OCI-LY7 (cell line): Measurements from ENCODE around the gene SPINT1. TPM values are rescaled to one million over a fixed set of nuclear protein-coding genes. Genes with fewer than 3 reads are reported as not detected.

Experiments used
- BruUV-seq: library from RNA; stranded (reverse); fragments of 400-500 nt; replicated peaks from 2 replicates; lab custom pipeline; 2021; lab: Mats Ljungman, UMichigan
- CTCF ChIA-PET: fragments of 300-600 bp; sonication (Branson Sonifier 250); formaldehyde crosslinking; loops from one replicate; lab custom pipeline; 2022; ENCODE audit warnings: antibody characterized with exemption; ENCODE audit not compliant: unreplicated experiment; lab: Charles Lee
- POLR2A ChIA-PET: fragments of 300-600 bp; sonication (Branson Sonifier 250); formaldehyde crosslinking; loops from one replicate; lab custom pipeline; 2022; ENCODE audit warnings: antibody characterized with exemption; lab: Charles Lee
- DNase-seq: peaks from one replicate; pipeline ENCODE4 v3.0.0-alpha.2; 2015; ENCODE audit warnings: low spot score
- H2AFZ ChIP-seq: fragments of 200-600 bp; sonication (generic), shearing (Covaris generic); 2 replicates; pipeline ENCODE4 v1.6.1; 2014; ENCODE audit warnings: mild to moderate bottlenecking, antibody characterized with exemption, low read length, moderate library complexity
- H3K27ac ChIP-seq: fragments of 200-600 bp; sonication (generic); 2 replicates; pipeline ENCODE4 v1.5.1; 2014; ENCODE audit warnings: mixed run types, low read depth, mild to moderate bottlenecking, moderate library complexity, low read length, inconsistent platforms; ENCODE audit not compliant: poor library complexity, severe bottlenecking
- H3K36me3 ChIP-seq: fragments of 200-600 bp; sonication (generic); 2 replicates; pipeline ENCODE4 v1.6.1; 2014; ENCODE audit warnings: mild to moderate bottlenecking, antibody characterized with exemption, low read length, moderate library complexity, mixed read lengths; ENCODE audit not compliant: insufficient read depth
- H3K4me1 ChIP-seq: fragments of 200-600 bp; sonication (generic); 2 replicates; pipeline ENCODE4 v1.5.1; 2014; ENCODE audit warnings: mild to moderate bottlenecking, low read length; ENCODE audit not compliant: insufficient read depth, poor library complexity, severe bottlenecking
- H3K4me2 ChIP-seq: fragments of 200-600 bp; sonication (generic); 2 replicates; pipeline ENCODE4 v1.6.1; 2014; ENCODE audit warnings: mild to moderate bottlenecking, low read length
- H3K4me3 ChIP-seq: fragments of 200-600 bp; sonication (generic); 2 replicates; pipeline ENCODE4 v1.5.1; 2014; ENCODE audit warnings: mild to moderate bottlenecking, low read depth, low read length; ENCODE audit not compliant: poor library complexity, severe bottlenecking
- H3K79me2 ChIP-seq: fragments of 200-600 bp; sonication (generic); 2 replicates; pipeline ENCODE4 v1.6.1; 2016; ENCODE audit warnings: low read depth, mild to moderate bottlenecking, low read length, moderate library complexity, mixed read lengths; ENCODE audit not compliant: insufficient read depth
- H3K9me2 ChIP-seq: fragments of 200-600 bp; sonication (generic); 2 replicates; pipeline ENCODE4 v1.6.1; 2016; ENCODE audit warnings: mild to moderate bottlenecking, low read length, mixed read lengths; ENCODE audit not compliant: insufficient read depth
- H3K9me3 ChIP-seq: fragments of 200-600 bp; sonication (generic); 2 replicates; pipeline ENCODE4 v1.6.1; 2014; ENCODE audit warnings: mild to moderate bottlenecking, mixed run types, low read length, mixed read lengths
- H4K20me1 ChIP-seq: fragments of 200-600 bp; sonication (generic); 2 replicates; pipeline ENCODE4 v1.6.1; 2014; ENCODE audit warnings: mild to moderate bottlenecking, antibody characterized with exemption, low read length, moderate library complexity, mixed read lengths; ENCODE audit not compliant: insufficient read depth
- EZH2phosphoT487 ChIP-seq: fragments of 200-600 bp; sonication (generic); IDR thresholded peaks from 2 replicates; pipeline ENCODE4 v1.6.1; 2018; ENCODE audit warnings: low read depth, borderline replicate concordance, mild to moderate bottlenecking, mixed run types, antibody characterized with exemption, low read length, moderate library complexity, mixed read lengths
- intact Hi-C: fragments of 100-400 bp; cut with micrococcal nuclease; formaldehyde crosslinking; loops from one replicate; pipeline ENCODE4 v1.10.0; 2022; ENCODE audit not compliant: unreplicated experiment
- total RNA-seq, 2 experiments: library from RNA; depleted of rRNA in 1 of 2; stranded (reverse); fragments of >200 nt in 1 of 2; shearing (Covaris generic) in 1 of 2; gene quantifications; 2 replicates each; pipeline ENCODE4 v1.2.3, GENCODE V29; 2014 to 2022
- TF ChIP-seq, protein P1 (sequence below): fragments of 200-600 bp; sonication (generic); conservative IDR thresholded peaks from 2 replicates; pipeline ENCODE4 v1.5.1; 2014; ENCODE audit warnings: mild to moderate bottlenecking, antibody characterized with exemption, low read length, moderate library complexity, mixed read lengths

The SPINT1 gene
- total RNA-seq, 2 experiments from 2014 or later = 2.4 TPM; not detected in 1

DNA sequence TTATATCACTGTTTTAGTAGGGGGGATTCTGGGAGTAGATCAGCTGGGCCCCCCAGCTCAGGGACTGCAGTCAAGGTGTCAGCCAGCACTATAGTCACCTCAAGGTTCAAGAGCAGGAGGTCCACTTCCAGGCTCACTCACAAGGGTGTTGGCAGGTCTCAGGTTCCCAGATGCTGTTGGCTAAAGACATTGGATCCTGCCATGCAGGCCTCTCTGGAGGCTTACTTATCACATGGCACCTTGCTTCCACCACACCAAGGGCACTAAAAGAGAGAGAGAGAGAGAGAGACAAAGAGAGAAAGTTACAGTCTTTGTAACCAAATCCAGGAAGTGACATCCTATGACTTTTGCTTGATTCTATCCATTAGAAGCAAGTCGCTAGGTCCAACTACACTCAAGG lies 7.8 kb upstream of the SPINT1 start:
- no TSS peak for BruUV-seq
- TF ChIP-seq EZH2phosphoT487 = no peak
- TF ChIP-seq, protein P1, sequence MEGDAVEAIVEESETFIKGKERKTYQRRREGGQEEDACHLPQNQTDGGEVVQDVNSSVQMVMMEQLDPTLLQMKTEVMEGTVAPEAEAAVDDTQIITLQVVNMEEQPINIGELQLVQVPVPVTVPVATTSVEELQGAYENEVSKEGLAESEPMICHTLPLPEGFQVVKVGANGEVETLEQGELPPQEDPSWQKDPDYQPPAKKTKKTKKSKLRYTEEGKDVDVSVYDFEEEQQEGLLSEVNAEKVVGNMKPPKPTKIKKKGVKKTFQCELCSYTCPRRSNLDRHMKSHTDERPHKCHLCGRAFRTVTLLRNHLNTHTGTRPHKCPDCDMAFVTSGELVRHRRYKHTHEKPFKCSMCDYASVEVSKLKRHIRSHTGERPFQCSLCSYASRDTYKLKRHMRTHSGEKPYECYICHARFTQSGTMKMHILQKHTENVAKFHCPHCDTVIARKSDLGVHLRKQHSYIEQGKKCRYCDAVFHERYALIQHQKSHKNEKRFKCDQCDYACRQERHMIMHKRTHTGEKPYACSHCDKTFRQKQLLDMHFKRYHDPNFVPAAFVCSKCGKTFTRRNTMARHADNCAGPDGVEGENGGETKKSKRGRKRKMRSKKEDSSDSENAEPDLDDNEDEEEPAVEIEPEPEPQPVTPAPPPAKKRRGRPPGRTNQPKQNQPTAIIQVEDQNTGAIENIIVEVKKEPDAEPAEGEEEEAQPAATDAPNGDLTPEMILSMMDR = no peak
- Histone ChIP-seq H3K79me2 (no peaks in the 10 kb centered on the region), H3K4me2 (no peak overlapping the region), H3K36me3 (no peaks in the 10 kb centered on the region), H3K9me2 (no peaks in the 10 kb centered on the region), H4K20me1 (no peaks in the 10 kb centered on the region), H3K27ac (no peak overlapping the region), H3K4me3 (no peak overlapping the region), H3K9me3 (no peaks in the 10 kb centered on the region), H3K4me1 (no peaks in the 10 kb centered on the region), H2AFZ (no peak overlapping the region)
- CTCF ChIA-PET = no interaction called here
- POLR2A ChIA-PET = no interaction called here
- intact Hi-C loops = no loop called here
- no peak for DNase-seq

- no peaks in the 10 kb centered on the region for H3K9me2 ChIP-seq
- intact Hi-C loops = no loop called here
- H3K4me2 ChIP-seq = no peak overlapping the region
- H3K36me3 ChIP-seq = no peaks in the 10 kb centered on the region
- no peak for DNase-seq
- H4K20me1 ChIP-seq = no peaks in the 10 kb centered on the region
- H3K79me2 ChIP-seq = no peaks in the 10 kb centered on the region
- no peak overlapping the region for H3K4me3 ChIP-seq
- POLR2A ChIA-PET = no interaction called here
- CTCF ChIA-PET = no interaction called here
- no peaks in the 10 kb centered on the region for H3K4me1 ChIP-seq
- H3K9me3 ChIP-seq = no peaks in the 10 kb centered on the region
- no peak overlapping the region for H3K27ac ChIP-seq
- no peak for TF ChIP-seq EZH2phosphoT487
- TF ChIP-seq, protein P1 = no peak
- H2AFZ ChIP-seq = no peak overlapping the region
- BruUV-seq = no TSS peak
Measured at GRCh38 chr15:40838756-40839155, 5.1 kb upstream of the SPINT1 start.

GRCh38 chr15:40841741-40842140 lies 2.1 kb upstream of the SPINT1 start:
- no peak for DNase-seq
- Histone ChIP-seq H4K20me1 (no peaks in the 10 kb centered on the region), H2AFZ (no peak overlapping the region), H3K79me2 (no peaks in the 10 kb centered on the region), H3K4me1 (peaks cover 12% of the 10 kb centered on the region), H3K27ac (no peak overlapping the region), H3K36me3 (no peaks in the 10 kb centered on the region), H3K9me2 (no peaks in the 10 kb centered on the region), H3K4me2 (no peak overlapping the region), H3K4me3 (no peak overlapping the region), H3K9me3 (no peaks in the 10 kb centered on the region)
- CTCF ChIA-PET = no interaction called here
- POLR2A ChIA-PET = no interaction called here
- BruUV-seq = no TSS peak
- TF ChIP-seq, protein P1 = no peak
- TF ChIP-seq EZH2phosphoT487 = no peak
- intact Hi-C loops = no loop called here
